GM19455 (cell line): ENCODE results near the gene BNIP2.
"Not testable (repeated sequence)": the region's sequence is repeated elsewhere in the genome, so short reads cannot be mapped to it uniquely, and the experiment has no call there.

Source experiments
- ATAC-seq: cut with Tn5 transposase; IDR thresholded peaks from one replicate; pipeline ENCODE4 v1.9.1; 2021; ENCODE audit not compliant: unreplicated experiment

Gene BNIP2

DNA sequence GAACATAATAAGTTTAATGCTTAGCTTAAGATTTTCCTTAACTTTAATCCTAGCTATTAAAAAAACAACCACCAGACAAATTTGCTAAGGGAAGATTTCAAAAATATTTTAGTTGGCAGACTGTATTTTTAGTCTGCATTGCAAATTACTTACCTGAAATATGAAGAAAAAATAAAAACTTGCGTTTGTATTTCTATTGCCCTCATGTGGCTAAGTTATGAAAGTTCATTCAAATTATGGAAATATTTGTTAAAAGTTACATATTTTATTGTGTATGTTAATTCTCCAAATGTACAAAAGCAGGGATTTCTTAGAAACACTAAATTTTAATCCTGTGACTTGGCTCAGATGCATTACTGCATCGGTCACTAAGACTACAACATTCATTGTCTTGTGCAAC lies 46.8 kb downstream of the BNIP2 start:
- ATAC-seq = no peak

DNA sequence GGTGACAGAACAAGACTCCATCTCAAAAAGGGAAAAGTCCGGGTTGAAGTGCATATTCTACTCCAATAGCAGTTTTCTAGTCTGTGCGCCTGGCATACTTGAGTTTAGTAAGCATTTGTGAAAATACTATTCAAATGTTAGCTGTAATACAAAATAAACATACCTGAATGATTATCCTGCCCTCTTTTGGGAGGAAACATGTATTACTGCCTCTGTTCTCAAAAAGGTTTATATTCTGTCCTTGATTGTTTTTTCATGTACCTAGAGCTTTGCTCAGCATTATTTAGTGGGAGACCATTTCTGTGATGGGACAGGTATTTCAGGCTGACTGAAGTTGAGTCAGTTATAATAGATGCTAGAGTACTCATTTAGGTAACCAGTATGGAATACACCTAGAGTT lies 51.6 kb downstream of the BNIP2 start:
- not testable (repeated sequence) for ATAC-seq

DNA sequence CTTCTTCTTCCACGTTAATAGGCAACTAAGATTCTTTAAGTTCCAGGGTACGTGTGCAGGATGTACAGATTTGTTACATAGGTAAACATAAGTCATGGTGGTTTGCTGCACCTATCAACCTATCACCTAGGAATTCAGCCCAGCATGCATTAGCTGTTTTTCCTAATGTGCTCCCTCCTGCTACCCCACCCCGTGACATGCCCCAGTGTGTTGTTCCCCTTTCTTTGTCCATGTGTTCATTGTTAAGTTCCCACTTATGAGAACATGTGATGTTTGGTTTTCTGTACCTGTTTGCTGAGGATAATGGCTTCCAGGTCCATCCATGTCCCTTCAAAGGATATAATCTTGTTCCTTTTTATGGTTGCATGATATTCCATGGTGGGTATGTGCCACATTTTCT lies 52.9 kb downstream of the BNIP2 start:
- ATAC-seq = no peak

DNA sequence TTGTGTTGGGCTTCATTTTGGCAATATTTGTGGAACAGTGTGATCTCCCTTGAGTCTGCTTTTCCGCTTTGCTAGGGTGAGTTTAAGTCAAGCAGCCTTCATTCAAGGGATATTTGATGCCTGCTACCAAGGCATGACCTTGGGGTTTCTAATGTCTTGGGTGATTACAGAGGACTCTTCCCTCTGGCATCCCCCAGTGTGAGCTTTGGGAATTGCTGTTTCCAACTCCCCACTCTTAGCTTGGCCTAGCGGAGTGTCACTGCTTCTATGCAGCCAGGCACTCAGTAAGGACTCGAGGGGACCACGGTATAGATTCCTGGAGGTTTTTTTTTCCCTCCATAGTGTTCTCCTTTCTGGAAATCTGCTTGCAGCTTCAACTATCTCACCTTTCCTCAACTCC lies 56.4 kb downstream of the BNIP2 start:
- no peak for ATAC-seq

DNA sequence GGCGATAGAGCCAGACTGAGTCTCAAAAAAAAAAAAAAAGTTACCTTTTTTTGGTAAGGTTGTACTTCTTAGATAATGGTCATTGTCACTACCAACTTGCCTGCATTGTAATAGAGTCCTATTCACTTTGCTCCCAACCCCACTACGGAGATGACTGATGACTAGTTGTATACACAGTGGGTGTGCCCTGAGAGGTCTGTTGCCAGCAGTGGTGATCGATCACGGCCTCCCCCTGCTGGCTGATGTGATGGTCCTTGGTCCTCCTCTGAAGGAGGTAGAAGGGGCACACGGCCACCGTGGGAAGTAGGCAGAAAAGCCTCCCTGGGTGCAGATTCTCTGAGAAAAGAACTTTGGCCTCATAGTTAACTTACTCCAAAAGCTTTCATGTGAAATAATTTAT lies 66.8 kb downstream of the BNIP2 start:
- ATAC-seq = no peak

DNA sequence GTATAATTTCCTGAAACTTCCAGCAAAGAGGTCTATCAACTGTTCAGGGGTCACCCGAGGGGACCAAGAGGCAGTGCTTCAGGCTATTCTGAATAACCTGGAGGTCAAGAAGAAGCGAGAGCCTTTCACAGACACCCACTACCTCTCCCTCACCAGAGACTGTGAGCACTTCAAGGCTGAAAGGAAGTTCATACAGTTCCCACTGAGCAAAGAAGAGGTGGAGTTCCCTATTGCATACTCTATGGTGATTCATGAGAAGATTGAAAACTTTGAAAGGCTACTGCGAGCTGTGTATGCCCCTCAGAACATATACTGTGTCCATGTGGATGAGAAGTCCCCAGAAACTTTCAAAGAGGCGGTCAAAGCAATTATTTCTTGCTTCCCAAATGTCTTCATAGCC lies 70.7 kb downstream of the BNIP2 start:
- no peak for ATAC-seq

DNA sequence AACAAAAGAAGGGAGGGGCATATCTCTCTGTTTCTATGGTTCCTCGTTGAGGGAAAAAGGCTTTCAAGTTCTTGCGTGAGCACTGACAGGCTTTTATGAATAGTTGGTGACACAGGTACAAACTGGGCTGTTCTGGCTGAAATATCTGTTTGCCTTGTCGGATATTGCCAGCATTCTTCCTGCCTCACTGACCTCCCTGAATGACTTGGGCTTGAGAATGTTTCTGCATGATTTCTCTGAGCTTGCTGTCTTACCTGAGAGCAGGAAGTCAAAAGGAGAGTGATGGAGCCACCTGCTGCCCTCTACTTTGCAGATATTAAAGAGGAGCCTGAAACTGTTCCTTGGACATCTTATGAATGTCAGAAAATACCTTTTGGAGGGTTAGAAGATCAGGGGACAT lies 72.7 kb downstream of the BNIP2 start:
- ATAC-seq = no peak

DNA sequence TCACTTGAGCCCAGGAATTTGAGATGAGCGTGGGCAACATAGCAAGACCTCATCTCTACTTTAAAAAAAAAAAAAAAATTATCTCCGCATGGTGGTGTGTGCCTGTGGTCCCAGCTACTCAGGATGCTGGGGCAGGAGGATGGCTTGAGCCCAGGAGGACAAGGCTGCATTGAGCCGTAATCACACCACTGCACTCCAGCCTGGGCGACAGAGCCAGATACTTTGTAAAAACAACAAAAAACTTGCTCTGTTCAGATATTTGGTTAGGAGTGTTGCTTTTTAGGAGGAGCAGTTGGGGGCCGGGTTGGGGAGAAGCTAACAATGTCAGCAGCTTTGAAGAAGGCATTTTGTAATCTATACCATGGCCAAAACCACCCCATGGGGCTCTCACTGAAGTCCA lies 73.5 kb downstream of the BNIP2 start:
- ATAC-seq = no peak

DNA sequence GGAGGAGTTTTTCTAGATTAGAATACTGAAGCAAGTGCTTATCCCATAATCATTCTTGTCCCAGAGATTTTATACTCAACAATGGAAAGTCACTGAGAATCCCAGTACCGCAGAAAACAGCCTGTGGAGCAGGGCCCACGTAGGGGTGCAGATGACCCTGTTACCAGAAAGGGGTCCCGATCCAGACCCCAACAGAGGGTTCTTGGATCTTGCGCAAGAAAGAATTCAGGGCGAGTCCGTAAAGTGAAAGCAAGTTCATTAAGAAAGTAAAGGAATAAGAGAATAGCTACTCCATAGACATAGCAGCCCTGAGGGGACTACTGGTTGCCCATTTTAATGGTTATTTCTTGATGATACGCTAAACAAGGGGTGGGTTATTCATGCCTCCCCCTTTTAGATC lies 75.0 kb downstream of the BNIP2 start:
- no peak for ATAC-seq

DNA sequence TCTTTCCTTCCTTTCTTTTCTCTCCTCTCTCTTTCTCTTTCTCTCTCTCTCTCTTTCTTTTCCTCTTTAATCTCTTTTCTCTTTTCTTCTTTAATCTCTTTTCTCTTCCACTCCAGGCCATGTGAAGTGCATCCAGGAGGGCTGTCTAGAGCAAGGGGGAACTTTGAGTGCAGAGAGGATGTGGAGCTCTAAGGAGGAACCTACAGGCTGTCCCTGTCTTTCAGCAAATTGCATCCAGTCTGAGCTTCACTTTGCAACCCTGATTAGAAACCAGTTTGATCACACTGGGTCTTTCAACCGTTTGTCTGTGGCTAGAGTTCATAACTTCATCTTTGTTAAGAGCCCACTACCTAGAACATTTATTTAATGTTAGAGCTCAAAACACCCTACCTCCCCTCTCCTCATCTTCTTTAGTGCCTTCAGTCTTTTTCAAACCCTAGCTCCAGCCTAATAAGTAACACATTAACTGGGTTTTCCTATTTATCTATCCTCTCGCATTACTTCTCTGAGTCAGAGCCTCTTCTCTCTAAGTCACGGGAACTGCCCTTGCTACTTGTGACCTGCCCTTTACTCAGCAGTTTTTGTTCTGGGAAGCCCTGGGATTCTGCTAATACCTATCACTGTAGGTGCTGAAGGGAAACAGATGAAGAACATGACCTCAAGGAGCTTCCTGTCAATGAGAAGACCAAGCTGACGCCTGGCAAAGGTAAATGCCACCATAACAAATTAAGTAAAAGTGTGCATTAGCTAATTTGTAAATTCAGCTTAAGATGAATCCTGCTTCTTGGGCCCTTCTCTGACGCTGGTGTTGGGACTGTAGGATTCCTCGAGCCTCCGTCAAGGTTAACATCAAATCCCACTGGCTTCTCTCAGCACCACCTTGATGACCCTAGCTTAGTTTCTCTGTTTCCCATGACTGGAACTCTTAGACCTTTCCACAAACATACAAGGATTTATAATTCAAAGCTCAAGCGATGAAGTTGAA lies 77.6 kb downstream of the BNIP2 start, which contains the start of gene GCNT3:
TSS of gene GCNT3 (plus strand) at position 508 of the 985 bp plus-strand sequence. CDS start 6,456 bp downstream, outside the sequence.
- no peak for ATAC-seq

DNA sequence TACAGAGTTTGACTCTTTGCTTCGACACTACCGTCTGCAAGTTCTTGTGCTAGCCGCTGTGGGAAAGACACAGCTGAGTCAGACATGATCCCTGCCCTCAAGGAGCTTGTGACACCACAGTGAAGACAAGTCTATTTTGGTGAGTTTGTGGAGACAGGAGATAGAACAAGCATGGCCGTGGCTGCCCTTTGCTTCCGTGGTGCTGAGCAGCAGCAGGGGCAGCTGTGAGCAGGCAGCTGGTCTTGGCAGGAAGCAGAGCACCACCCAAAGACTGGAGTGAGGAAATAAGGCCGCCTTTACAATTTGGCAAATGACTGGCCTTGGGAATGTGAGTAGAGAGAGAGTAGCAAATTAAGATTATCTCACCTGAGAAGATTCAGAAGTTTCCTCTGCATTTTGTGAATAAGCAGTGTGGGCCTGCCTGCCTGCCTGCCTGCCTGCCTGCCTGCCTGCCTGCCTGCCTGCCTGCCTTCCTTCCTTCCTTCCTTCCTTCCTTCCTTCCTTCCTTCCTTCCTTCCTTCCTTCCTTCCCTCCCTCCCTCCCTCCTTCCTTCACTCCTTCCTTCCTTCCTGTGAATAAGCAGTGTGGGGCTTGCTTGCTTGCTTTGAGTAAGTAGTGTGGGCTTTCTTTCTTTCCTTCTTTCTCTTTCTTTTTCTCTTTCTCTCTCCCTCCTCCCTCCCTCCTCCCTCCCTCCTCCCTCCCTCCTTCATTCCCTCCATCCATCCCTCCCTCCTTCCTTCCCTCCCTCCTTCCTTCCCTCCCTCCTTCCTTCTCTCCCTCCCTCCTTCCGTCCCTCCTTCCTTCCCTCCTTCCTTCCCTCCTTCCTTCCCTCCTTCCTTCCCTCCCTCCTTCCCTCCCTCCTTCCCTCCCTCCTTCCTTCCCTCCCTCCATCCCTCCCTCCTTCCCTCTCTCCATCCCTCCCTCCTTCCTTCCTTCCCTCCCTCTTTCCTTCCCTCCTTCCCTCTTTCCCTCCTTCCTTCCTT lies 79.1 kb downstream of the BNIP2 start:
- no peak for ATAC-seq
